ENCODE results near the gene PLEKHH3.

GRCh38 chr17:42629411-42630009 lies 47.3 kb downstream of the PLEKHH3 start:
- TF ChIP-seq CTCF (IDR thresholded peaks at IDR 0.05) (no peak), POLR2AphosphoS5 (IDR thresholded peaks at IDR 0.05; ENCODE audit: low read depth, low read length) (no peak)
- TF ChIP-seq, protein P1, sequence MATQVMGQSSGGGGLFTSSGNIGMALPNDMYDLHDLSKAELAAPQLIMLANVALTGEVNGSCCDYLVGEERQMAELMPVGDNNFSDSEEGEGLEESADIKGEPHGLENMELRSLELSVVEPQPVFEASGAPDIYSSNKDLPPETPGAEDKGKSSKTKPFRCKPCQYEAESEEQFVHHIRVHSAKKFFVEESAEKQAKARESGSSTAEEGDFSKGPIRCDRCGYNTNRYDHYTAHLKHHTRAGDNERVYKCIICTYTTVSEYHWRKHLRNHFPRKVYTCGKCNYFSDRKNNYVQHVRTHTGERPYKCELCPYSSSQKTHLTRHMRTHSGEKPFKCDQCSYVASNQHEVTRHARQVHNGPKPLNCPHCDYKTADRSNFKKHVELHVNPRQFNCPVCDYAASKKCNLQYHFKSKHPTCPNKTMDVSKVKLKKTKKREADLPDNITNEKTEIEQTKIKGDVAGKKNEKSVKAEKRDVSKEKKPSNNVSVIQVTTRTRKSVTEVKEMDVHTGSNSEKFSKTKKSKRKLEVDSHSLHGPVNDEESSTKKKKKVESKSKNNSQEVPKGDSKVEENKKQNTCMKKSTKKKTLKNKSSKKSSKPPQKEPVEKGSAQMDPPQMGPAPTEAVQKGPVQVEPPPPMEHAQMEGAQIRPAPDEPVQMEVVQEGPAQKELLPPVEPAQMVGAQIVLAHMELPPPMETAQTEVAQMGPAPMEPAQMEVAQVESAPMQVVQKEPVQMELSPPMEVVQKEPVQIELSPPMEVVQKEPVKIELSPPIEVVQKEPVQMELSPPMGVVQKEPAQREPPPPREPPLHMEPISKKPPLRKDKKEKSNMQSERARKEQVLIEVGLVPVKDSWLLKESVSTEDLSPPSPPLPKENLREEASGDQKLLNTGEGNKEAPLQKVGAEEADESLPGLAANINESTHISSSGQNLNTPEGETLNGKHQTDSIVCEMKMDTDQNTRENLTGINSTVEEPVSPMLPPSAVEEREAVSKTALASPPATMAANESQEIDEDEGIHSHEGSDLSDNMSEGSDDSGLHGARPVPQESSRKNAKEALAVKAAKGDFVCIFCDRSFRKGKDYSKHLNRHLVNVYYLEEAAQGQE (IDR thresholded peaks at IDR 0.05; ENCODE audit: insufficient read depth in 1 of 2, low read depth in 2 of 2, low read length in 1 of 2) = no peak
